Measurements from ENCODE around the gene ACACA.

Gene ACACA

DNA sequence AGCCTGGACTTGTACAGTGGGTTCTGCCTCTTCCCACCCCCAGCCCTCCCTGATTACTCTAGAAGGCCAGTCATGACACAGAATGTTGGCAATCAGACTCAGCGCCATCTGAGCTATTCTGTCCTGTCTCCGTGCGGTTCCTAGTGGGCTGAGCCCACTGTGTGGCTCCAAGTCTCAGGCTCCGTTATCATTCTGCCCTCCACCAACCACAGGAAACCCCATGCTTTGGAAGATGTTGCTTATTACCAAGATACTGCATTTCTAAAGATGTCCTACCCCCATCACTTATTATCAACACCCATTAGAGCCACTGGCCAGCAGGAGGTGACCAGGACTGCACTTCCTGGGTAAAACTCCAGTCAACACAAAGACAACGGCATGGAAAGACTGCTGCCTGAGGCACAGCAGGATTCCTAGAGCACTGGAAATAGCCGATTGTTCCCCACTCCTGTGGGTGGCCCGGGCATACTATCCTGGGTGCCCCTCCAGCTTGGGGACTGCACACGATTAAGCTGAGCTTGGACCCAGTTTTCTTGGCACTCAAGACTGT lies 324.2 kb downstream of the ACACA start (continued):
- TF ChIP-seq, protein P1, sequence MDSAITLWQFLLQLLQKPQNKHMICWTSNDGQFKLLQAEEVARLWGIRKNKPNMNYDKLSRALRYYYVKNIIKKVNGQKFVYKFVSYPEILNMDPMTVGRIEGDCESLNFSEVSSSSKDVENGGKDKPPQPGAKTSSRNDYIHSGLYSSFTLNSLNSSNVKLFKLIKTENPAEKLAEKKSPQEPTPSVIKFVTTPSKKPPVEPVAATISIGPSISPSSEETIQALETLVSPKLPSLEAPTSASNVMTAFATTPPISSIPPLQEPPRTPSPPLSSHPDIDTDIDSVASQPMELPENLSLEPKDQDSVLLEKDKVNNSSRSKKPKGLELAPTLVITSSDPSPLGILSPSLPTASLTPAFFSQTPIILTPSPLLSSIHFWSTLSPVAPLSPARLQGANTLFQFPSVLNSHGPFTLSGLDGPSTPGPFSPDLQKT (IDR thresholded peaks at IDR 0.05; ENCODE audit: borderline replicate concordance, low read depth, low read length): no peak
- TF ChIP-seq ZNF837 (tag by site-specific recombination; IDR thresholded peaks at IDR 0.05): no peak
- TF ChIP-seq, protein P2, sequence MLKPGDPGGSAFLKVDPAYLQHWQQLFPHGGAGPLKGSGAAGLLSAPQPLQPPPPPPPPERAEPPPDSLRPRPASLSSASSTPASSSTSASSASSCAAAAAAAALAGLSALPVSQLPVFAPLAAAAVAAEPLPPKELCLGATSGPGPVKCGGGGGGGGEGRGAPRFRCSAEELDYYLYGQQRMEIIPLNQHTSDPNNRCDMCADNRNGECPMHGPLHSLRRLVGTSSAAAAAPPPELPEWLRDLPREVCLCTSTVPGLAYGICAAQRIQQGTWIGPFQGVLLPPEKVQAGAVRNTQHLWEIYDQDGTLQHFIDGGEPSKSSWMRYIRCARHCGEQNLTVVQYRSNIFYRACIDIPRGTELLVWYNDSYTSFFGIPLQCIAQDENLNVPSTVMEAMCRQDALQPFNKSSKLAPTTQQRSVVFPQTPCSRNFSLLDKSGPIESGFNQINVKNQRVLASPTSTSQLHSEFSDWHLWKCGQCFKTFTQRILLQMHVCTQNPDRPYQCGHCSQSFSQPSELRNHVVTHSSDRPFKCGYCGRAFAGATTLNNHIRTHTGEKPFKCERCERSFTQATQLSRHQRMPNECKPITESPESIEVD (tag by site-specific recombination; IDR thresholded peaks at IDR 0.05): no peak
- TF ChIP-seq, protein P3, sequence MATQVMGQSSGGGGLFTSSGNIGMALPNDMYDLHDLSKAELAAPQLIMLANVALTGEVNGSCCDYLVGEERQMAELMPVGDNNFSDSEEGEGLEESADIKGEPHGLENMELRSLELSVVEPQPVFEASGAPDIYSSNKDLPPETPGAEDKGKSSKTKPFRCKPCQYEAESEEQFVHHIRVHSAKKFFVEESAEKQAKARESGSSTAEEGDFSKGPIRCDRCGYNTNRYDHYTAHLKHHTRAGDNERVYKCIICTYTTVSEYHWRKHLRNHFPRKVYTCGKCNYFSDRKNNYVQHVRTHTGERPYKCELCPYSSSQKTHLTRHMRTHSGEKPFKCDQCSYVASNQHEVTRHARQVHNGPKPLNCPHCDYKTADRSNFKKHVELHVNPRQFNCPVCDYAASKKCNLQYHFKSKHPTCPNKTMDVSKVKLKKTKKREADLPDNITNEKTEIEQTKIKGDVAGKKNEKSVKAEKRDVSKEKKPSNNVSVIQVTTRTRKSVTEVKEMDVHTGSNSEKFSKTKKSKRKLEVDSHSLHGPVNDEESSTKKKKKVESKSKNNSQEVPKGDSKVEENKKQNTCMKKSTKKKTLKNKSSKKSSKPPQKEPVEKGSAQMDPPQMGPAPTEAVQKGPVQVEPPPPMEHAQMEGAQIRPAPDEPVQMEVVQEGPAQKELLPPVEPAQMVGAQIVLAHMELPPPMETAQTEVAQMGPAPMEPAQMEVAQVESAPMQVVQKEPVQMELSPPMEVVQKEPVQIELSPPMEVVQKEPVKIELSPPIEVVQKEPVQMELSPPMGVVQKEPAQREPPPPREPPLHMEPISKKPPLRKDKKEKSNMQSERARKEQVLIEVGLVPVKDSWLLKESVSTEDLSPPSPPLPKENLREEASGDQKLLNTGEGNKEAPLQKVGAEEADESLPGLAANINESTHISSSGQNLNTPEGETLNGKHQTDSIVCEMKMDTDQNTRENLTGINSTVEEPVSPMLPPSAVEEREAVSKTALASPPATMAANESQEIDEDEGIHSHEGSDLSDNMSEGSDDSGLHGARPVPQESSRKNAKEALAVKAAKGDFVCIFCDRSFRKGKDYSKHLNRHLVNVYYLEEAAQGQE (tag by site-specific recombination; IDR thresholded peaks at IDR 0.05): no peak
- TF ChIP-seq ZNF560 (tag by site-specific recombination; IDR thresholded peaks at IDR 0.05; ENCODE audit: borderline replicate concordance): no peak
- TF ChIP-seq KLF8 (tag by site-specific recombination; IDR thresholded peaks at IDR 0.05): no peak
- TF ChIP-seq, protein P4, sequence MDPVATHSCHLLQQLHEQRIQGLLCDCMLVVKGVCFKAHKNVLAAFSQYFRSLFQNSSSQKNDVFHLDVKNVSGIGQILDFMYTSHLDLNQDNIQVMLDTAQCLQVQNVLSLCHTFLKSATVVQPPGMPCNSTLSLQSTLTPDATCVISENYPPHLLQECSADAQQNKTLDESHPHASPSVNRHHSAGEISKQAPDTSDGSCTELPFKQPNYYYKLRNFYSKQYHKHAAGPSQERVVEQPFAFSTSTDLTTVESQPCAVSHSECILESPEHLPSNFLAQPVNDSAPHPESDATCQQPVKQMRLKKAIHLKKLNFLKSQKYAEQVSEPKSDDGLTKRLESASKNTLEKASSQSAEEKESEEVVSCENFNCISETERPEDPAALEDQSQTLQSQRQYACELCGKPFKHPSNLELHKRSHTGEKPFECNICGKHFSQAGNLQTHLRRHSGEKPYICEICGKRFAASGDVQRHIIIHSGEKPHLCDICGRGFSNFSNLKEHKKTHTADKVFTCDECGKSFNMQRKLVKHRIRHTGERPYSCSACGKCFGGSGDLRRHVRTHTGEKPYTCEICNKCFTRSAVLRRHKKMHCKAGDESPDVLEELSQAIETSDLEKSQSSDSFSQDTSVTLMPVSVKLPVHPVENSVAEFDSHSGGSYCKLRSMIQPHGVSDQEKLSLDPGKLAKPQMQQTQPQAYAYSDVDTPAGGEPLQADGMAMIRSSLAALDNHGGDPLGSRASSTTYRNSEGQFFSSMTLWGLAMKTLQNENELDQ (tag by site-specific recombination; IDR thresholded peaks at IDR 0.05; ENCODE audit: low read depth): no peak
- TF ChIP-seq ZNF239 (tag by site-specific recombination; IDR thresholded peaks at IDR 0.05): no peak
- TF ChIP-seq, protein P5, sequence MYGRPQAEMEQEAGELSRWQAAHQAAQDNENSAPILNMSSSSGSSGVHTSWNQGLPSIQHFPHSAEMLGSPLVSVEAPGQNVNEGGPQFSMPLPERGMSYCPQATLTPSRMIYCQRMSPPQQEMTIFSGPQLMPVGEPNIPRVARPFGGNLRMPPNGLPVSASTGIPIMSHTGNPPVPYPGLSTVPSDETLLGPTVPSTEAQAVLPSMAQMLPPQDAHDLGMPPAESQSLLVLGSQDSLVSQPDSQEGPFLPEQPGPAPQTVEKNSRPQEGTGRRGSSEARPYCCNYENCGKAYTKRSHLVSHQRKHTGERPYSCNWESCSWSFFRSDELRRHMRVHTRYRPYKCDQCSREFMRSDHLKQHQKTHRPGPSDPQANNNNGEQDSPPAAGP (tag by site-specific recombination; IDR thresholded peaks at IDR 0.05): no peak
- TF ChIP-seq HOXC10 (CRISPR knock-in tag; IDR thresholded peaks at IDR 0.05): no peak
- TF ChIP-seq, protein P6, sequence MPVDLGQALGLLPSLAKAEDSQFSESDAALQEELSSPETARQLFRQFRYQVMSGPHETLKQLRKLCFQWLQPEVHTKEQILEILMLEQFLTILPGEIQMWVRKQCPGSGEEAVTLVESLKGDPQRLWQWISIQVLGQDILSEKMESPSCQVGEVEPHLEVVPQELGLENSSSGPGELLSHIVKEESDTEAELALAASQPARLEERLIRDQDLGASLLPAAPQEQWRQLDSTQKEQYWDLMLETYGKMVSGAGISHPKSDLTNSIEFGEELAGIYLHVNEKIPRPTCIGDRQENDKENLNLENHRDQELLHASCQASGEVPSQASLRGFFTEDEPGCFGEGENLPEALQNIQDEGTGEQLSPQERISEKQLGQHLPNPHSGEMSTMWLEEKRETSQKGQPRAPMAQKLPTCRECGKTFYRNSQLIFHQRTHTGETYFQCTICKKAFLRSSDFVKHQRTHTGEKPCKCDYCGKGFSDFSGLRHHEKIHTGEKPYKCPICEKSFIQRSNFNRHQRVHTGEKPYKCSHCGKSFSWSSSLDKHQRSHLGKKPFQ (tag by site-specific recombination; IDR thresholded peaks at IDR 0.05): no peak

DNA sequence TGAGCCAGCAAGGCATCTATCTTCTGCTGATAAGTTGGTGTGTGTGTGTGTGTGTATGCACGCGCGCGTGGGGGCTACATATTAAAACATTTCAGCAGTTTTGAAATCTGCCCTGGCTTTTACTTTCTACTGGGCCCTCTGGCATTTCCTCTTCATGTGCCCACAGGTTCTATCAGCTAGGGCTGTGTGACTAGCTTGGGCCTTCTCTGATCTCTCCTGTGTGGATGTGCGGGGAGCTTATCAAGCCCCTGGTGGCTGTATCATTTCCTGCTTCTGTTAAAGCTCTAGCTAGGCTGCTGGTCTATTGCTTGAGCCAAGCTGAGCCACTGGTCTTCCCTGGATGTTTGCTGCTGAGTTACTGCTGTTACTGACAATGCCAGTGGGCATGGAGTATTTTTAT lies 325.3 kb downstream of the ACACA start:
- ChIA-PET CTCF (interaction anchor here (0.5 to 1.1 kb wide), 3 partner anchors 8 to 116 kb away, joined by 3 to 6 read pairs (median 3); no protein-coding TSS in a partner anchor), POLR2A (no interaction called here)
- Histone ChIP-seq H3K36me3 (ENCODE audit: control insufficient read depth in 2 of 2, insufficient read depth in 1 of 2, low read length in 2 of 2) (peaks cover 0 to 17% of the 10 kb centered on the region in 2 experiments; a peak in 2 of 3 replicates), H3K4me3 (ENCODE audit: low read depth, low read length) (no peak overlapping the region), H3K9me3 (ENCODE audit: control insufficient read depth, insufficient read depth, low read depth, low read length) (no peaks in the 10 kb centered on the region; the same call in 1 of the 2 replicates), H3K27ac (ENCODE audit: extremely low read depth, low read depth, low read length) (no peak overlapping the region), H3K4me1 (ENCODE audit: control insufficient read depth, insufficient read depth, low read length) (no peaks in the 10 kb centered on the region)
- no peak for TF ChIP-seq MZF1 (tag by site-specific recombination; IDR thresholded peaks at IDR 0.05; ENCODE audit: borderline replicate concordance)
- no peak for TF ChIP-seq ZNF561 (tag by site-specific recombination; IDR thresholded peaks at IDR 0.05; ENCODE audit: borderline replicate concordance)
- TF ChIP-seq ZXDB (tag by site-specific recombination; IDR thresholded peaks at IDR 0.05): no peak
- TF ChIP-seq ZNF391 (tag by site-specific recombination; IDR thresholded peaks at IDR 0.05; ENCODE audit: borderline replicate concordance, low read depth): no peak
- no peak for TF ChIP-seq ZNF548 (tag by site-specific recombination; IDR thresholded peaks at IDR 0.05)
- TF ChIP-seq, protein P7, sequence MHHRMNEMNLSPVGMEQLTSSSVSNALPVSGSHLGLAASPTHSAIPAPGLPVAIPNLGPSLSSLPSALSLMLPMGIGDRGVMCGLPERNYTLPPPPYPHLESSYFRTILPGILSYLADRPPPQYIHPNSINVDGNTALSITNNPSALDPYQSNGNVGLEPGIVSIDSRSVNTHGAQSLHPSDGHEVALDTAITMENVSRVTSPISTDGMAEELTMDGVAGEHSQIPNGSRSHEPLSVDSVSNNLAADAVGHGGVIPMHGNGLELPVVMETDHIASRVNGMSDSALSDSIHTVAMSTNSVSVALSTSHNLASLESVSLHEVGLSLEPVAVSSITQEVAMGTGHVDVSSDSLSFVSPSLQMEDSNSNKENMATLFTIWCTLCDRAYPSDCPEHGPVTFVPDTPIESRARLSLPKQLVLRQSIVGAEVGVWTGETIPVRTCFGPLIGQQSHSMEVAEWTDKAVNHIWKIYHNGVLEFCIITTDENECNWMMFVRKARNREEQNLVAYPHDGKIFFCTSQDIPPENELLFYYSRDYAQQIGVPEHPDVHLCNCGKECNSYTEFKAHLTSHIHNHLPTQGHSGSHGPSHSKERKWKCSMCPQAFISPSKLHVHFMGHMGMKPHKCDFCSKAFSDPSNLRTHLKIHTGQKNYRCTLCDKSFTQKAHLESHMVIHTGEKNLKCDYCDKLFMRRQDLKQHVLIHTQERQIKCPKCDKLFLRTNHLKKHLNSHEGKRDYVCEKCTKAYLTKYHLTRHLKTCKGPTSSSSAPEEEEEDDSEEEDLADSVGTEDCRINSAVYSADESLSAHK (tag by site-specific recombination; IDR thresholded peaks at IDR 0.05): no peak
- no peak for TF ChIP-seq ZNF529 (tag by site-specific recombination; IDR thresholded peaks at IDR 0.05; ENCODE audit: insufficient replicate concordance)
- TF ChIP-seq ZNF169 (tag by site-specific recombination; IDR thresholded peaks at IDR 0.05): no peak
- no peak for TF ChIP-seq ZBTB8A (tag by site-specific recombination; IDR thresholded peaks at IDR 0.05)
- TF ChIP-seq GFI1B (tag by site-specific recombination; IDR thresholded peaks at IDR 0.05): no peak

All from HEK293 (cell line).